Activated CD4-positive, alpha-beta T cell treated with anti-CD3 and anti-CD28 coated beads, Interleukin-2, amount 50 U/mL, for 16 hours (primary cell): ENCODE measurements around the gene PLCD4.

Experiments used
- DNase-seq: peaks from one replicate; pipeline ENCODE4 v3.0.0-alpha.2; 2020

PLCD4 gene

DNA sequence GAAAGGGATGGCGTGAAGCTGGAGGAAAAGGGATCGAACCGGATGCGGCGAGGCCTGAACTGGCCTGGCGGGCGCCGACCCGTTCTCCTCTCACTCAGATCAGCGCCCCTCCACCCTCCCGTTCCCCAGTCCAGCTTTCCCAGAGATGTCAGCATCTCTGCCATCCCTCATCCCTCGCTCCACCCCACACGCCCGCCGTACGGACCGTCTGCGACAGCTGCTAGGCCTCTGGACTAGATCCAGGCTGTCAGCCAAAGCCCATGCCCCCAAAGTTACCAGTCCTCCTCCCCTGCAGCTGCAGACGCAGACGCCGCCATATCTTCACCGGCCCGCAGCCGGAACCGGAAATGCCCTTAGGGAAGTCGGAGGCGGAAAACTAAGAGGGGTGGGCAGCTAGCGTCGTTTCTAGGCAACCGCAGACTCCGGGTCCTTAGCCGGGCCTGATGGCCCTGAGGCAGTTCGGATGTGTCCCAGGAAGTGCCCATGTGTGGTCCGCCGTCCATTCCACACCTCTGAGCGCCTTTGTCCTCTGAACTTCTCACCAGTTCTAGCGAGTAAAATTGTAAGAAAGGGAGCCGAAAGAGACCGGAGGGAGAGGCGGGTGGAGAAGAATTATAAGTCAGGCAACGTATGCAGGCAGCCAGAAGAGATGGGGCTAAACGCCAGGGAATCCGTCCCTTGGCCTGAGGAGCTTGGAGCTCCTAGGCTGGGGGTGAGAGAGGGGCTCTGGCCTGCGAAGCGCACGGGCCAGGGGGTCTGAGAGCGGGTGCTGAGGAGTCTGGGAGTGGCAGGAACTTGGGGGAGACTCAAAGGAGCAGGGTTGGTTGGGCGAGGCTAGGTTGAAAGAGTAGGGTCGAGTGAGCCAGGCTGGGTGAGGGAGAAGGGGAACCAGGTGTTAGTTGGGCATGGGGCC, 64.2 kb downstream of the PLCD4 start, which contains the start of the genes RNF25 and STK36:
RNF25 (minus strand) TSS at position 349 of the 913 bp plus-strand sequence; CDS start at position 317, 32 bp downstream.
STK36 (plus strand) TSS at position 433 of the 913 bp plus-strand sequence. CDS start 744 bp downstream, outside the sequence.
- peak; percentile 91 for DNase-seq

DNA sequence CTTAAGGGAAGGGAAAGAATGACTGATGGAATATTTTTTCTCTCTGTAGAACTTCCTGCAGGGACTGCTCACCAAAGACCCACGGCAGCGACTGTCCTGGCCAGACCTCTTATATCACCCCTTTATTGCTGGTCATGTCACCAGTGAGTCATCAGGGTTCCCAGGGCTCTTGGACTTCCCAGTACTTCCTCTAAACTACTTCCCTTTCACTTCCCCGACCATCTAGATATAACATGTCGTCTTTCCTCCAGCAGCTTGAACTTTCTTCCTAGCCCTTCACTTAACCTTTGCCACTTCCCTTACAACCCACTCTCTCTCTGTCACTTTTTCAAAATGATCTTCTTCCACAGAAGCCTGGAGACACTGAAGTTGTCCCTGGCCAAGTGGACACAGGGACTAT, 71.4 kb downstream of the PLCD4 start:
- no peak for DNase-seq

DNA sequence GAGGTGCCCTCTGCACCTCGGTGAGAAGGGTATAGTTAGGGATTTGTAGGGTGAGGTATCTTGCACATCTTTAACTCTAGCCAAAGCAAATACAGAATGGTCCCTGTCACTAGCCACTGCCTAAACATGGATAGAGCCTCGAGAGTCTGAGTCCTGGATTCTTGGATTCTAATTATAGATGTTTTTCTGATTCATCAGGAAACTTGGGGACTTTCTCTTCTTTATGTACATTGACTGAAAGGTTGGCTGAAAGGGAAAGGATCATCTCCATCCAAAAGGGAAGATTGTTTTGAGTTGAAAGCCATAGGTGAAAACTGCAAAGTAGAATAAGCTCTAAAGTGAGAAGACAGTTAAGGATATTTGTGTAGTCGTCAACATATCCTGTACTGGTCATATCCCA, 72.4 kb downstream of the PLCD4 start:
- DNase-seq, result no peak
